Inflammatory macrophage (primary cell): ENCODE measurements around the gene GPER1.
"Not testable (repeated sequence)": the region's sequence is repeated elsewhere in the genome, so short reads cannot be mapped to it uniquely, and the experiment has no call there.

ENCODE experiments used
- DNase-seq, 2 donors: peaks; one replicate each; pipeline ENCODE4 v3.0.0-alpha.2; 2020 to 2022
- total RNA-seq, 18 experiments: gene quantifications; one replicate each; lab custom pipeline; 2026; ENCODE audit warnings: mixed read lengths in 6 of 18, inconsistent platforms in 2 of 18; lab: John Stamatoyannopoulos, UW

The GPER1 gene
- total RNA-seq = 0.53 to 14.4 (median 3.5) reads per million in 18 experiments

- peak in 1 of 2 donors; percentile 9 for DNase-seq
These were observed at the start of gene GPER1 for GRCh38 chr7:1087952-1088920. GPER1 (plus strand) TSS chr7:1088113; CDS start chr7:1091729, 3,616 bp downstream.

DNA sequence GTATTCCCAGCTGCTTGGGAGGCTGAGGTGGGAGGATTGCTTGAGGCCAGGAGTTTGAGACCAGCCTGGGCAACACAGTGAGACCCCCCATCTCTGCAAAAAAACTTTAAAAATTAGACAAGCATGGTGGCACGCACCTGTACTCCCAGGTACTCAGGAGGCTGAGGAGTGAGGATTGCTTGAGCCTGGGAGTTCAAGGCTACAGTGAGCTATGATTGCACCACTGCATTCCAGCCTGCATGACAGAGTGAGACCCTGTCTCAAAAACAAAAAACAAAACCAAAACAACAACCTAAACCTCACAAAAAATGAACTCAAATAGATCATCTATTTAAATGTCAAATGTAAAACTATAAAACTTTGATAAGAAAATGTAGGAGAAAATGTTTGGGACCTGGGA is 47.7 kb upstream of the GPER1 start:
- DNase-seq = not testable (repeated sequence)

GRCh38 chr7:1040790-1041189 is 47.1 kb upstream of the GPER1 start:
- DNase-seq = no peak

GRCh38 chr7:1041551-1042491 is 46.1 kb upstream of the GPER1 start:
- DNase-seq = peak; percentile 6 to 32

- no peak for DNase-seq
These were observed 45.5 kb upstream of the GPER1 start for GRCh38 chr7:1042492-1042833.

- DNase-seq = peak; percentile 52 to 72
These were observed 44.2 kb upstream of the GPER1 start for GRCh38 chr7:1043552-1044188.

DNA sequence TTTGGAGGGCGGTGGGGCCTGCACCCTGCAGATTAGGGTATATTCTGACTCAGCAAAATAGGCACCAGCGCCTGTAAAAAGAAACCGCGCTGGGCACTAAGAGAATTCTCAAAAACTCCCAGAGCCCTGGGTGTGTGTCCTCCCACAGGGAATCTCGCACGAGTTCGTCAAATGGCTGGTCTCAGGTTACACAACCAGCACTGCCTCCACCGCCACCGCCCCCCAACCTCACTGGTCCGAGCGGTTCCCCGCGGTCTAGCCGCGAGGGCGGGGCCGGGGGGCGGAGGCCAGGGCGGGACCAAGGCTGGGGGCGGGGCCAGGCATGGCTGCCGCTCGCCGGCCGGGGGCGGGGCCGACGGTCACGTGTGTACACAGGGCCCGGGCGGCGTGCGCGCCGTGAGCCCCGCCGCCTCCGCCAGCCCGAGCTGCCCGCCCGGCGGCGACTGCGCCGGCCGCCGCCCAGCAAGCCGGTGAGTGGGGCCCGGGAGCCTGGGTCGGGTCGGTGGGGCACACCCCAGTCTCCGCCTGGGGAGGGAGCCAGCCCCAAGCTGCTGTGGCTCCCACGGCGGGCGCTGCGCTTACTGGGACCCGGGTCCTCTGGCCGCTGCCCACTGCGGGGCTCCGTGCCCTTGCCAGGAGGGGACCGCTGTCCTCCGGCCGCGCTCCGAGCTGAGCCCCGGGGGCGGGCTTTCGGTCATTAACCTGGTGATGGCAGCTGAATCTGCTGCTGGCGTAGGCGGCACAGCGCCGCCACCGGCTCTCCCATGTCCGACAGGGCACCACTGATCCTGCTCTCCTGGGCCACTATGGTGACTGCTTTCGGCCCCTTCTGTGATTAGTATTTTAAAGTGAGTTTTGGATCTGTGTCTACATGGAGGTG is 43.5 kb upstream of the GPER1 start, which contains the start of gene GPR146:
GPR146 (plus strand) TSS at position 358 of the 880 bp plus-strand sequence. CDS start 12,970 bp downstream, outside the sequence.
- DNase-seq = peak; percentile 94 to 98

DNA sequence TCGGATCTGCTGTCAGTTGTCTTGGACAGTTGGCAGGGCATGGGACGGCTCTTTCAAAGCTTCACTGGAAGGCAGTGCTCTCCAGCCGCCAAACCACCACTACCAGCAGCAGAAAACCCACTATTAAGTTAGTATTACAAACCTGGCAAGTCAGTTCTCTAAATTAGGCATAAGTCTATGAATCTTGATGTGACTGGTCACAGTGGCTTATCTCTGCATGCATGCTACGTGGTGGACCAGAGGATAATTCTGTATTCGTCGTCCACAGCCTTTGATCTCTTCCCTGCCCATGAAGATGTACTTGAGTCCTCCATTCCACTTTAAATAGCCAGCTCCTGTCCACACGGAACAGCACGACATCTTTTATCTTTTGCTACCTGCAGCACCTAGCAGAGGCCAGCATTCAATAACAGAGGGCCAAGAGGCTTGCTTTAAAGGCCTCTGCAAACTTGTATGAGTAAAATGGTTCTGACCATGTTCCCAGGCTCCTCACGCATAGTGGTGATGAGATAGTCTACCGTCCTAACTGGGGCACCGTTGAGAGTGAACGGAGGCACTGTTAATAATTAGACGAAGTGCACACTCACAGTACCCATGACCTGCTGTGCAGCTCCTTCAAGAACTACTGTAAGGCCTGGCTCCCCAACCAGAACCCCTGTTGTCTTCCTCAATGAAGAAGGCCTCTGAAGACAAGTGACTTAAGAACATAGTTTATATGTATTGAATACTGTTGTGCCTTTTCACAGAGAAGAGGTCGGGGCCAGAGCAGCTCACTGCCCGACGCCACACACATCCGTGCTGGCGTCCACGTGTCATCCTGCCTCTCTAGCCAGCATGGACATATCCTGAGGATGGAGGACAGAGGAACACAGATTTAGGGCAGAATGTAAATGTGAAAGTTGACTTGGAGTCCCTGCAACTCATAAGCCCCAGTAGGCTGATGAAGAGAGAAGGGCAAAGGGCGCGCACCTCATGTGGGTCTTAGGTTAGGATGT is 42.5 kb upstream of the GPER1 start:
- DNase-seq = no peak

DNA sequence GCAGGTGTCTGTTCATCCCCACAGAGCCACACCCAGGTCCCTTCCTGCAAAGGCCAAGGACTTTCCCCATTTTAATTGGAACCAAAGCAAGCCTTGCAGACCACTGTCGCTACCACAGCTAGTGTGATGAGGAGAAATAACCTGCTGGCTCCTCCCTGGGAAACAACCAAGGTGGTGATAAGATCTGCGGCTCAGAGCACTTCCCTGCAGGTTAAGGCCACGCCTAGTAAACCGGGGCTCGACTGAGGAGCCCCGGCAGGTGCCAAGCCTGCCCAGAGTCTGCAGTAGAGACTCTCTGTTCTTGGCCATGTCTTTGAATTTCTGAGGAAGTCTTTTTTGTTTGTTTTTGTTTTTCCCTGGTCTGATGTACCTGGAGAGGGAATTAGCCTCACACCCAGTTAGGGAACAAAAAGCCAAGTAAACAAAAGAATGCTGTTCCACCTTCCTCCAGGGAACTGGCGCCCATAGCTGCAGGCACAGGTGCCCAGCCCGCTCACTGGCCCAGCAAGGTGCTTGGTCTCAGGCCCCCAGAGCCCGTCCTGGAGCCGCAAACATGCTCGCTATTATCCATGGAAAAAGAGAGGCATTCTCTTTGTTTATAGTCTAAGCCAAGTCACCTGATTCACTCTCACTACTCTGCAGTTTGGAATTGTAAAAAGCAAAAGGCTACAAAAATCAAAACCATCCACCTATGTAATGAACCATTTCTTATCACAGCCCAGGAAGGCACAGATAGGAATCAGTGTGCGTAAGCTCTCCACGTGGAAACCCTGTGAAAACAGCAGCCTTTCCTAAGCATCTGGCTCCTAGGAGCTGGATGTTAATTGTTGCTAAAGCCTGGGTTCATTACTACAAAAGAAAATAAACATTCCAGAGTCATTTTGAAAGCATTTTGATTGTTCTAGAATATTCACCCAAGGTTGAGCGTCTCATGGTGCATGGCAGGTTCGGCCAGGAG is 40.9 kb upstream of the GPER1 start:
- no peak for DNase-seq

GRCh38 chr7:1049006-1049741 is 38.7 kb upstream of the GPER1 start:
- peak; percentile 45 to 54 for DNase-seq

DNA sequence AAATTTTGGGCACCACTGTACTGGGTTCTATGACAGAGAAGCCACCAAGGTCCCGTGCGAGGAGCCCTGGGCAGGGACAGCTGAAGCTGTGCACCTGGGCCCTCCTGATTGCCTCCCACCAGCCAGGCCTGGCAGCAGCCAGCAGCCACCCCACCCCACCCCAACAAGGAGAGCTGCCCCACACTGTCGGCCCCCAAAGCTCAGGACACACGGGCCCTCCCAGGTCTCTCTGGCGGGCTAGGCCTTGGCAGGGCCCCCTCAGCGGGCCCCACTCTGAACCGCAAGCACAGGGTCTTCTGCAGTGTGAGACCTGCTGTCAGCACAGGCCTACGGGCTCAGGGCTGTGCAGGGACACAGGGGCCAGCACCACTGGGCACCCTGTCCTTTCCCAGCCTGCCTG is 38.1 kb upstream of the GPER1 start:
- no peak for DNase-seq

DNA sequence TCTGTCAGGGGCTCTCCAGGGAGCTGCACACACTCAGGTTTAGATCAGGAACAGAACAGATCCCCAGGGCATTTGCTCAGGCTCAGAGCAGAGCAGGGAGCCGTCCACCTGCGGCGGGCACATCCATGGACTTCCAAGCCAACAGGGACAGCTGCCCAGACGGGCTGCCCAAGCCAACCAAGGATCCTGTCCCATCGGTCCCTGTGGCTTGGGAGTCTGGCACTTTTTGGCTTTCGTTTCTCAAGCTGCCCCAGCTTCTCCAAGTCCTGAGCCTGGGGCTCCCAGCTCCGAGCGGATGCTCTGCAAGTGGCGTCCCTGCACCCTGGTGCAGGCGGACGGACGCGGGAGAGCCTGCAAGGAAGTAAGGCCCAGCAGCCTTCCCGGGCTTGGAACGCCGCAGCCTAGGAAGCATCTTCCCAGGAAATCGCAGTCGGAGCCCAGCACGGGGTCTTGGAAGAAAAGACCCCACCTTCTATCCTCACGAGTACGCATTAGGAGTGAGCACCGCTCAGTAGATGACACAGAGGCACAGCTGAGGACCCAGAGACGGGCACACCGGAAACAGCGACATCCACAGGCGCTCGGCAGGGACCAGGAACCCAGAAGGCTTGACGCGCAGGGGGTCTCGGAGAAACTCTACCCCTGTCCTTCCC is 37.5 kb upstream of the GPER1 start:
- no peak for DNase-seq

DNA sequence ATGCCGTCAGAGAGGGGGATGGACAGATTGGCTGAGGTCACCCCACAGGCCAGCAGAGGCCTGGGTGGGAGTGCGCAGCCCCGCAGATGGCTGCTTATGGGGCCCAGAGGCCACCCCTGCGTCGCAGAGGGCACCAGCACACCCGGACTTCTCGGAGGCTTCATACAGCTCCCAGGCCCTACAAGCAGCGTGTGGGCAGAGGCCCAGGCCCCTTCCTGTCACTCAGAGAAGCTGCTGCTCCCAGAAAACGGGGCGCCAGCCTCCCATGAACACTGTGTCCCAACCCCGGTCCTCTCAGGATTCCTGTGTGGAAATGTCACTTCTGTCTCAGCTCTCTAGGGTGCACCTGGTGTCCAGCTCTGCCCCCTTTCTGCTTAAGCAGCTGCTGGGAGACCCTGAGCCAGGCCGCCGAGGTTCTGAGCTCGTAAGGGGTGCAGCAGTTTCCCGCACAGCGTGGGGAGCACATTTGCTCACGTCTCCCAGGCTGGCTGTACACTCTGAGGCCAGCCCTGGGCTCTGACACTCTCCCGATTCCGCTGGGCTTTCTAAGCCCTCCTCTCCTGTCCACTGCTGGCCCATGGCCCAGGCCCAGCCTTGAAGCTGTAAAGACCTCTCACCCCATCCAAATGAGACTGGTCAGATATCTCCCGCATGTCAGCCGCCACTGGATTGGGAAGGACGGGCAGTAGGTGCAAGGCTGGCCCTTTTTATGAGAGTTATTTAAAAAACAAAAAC is 36.8 kb upstream of the GPER1 start:
- no peak for DNase-seq

- no peak for DNase-seq
These were observed 35.7 kb upstream of the GPER1 start for GRCh38 chr7:1052031-1052818.

GRCh38 chr7:1053002-1053411 is 34.9 kb upstream of the GPER1 start:
- peak; percentile 2 to 18 for DNase-seq

DNA sequence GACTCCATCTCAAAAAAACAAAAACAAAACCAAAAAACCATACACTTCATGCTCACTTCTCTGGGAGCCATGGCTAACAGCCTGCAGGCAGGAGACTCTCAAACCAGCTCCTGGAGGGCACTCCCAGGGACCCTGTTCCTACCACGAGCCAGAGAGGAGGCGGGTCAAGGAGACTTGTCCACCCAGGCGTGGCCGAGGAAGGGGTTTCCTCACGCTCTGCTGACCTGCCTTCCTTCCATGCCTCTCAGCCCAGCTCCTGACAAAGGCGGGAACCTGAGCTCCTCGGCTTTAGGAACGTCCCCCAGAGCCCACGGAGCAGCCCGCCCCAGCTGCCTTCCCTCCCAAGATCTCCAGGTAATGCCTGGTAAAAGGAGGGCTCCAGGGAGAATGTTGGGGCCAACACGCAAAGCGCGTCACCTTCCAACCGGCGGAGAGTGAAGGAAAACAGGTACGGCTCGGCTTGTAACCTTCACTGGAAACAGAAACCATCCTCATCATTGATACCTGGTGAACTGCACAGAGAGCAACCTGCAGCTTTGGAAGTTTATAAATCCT is 34.0 kb upstream of the GPER1 start:
- no peak for DNase-seq
